NCI-H510A (cell line): ENCODE measurements around the gene JPH4.

Source experiments
- DNase-seq: peaks from one replicate; lab custom pipeline; 2025; lab: John Stamatoyannopoulos, UW

JPH4 gene

DNA sequence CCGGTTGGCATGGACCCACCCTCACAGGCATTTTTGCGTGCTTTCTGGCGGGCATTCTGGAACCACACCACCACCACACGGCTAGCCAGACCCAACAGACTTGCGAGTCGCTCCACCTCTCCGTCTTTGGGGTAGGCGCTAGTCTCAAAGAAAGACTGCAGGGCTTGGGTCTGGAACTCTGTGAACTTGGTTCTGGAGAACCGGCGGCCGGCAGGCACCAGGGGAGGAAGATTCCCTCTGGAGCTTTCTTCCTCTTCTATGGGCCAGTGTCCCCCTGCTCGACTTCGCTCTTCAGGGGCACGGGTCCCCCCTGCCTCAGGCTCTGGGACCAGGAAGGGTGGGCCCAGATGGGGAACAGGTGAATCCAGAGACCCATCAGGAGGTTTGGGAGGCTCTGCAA lies 53.6 kb downstream of the JPH4 start:
- no peak for DNase-seq

- no peak for DNase-seq
These were observed 55.2 kb downstream of the JPH4 start for GRCh38 chr14:23523229-23524016.

DNA sequence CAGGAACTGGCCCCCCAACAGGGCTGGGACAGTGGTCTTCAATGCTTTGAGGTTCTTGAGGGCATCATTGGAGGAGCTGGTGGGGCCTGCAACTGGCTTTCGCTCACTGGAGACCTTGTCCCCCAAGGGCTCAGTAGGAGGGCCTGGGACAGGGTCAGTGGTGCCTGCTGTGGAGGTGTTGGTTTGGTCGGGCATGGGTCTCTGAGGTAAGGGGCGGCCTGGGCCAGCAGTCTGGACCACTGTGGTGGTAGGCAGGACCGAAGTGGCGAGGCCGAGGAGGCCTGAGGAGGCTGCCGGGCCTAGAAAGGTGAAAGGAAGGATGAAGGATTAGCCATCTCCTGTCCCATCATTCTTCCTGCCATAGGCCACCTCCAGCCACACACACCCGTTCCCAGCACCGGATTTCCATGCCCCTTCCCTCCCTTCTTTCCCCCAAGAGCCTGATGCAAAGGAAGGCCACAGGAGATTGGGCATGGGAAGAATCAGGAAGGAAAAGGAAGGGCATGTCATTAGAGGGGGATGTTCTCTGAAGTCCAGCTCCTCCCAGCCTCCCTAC lies 55.9 kb downstream of the JPH4 start:
- DNase-seq, result no peak

- no peak for DNase-seq
These were observed 56.6 kb downstream of the JPH4 start for GRCh38 chr14:23521785-23522640.

DNA sequence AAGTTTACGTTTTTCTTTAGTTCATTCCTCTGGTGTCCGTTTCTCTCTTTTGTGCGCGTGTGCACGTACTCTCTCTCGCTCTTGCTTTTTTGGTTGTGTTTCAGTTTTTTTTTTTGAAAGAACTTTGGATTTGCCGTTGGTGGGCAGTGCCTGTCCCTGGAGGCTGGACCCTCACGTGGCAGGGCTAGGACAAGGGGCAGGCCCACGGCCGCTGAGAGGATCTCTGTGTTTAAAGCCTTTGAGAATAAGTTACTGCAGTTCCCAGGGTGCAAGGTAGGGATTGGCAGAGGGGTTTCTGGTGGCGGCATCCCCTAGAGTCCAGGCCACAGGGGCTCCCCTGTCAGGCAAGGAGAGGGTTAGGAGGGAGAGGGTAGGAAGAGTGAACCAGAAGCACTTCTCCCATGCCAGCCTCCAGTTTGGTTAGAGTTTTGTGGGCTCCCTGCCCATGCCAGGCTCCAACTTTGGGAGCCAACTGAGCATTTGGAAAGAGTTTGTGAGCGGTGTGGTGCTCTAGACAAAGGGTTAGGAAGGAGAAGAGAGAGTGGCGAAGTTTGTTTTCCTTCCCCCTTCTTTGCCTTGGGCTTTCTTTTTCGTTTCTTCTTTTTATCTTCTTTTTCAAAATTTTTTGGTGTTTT lies 57.6 kb downstream of the JPH4 start:
- no peak for DNase-seq

DNA sequence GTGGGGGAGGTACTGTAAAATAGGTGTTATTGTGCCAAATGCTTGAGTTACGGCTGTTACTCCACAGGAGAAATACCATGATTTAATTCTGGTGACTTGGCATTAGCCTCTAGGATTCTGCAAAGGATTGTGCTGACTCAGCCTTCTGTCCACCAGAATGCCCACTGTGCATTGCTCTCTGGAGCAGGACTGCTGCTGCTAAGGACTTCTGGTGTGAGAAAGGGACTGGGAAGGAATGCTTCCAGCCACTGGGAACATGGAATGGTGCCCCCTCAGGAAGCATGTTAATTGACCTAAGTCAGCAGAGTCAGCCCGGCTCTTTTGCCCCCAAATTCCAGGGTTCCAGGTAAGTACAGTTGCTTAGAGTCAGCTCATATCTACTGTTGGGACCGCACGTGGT lies 59.9 kb downstream of the JPH4 start:
- no peak for DNase-seq
